ENCODE data around the gene SRD5A1. TPM values are rescaled to one million over a fixed set of nuclear protein-coding genes. Genes with fewer than 3 reads are reported as not detected.

The SRD5A1 gene
- polyA plus RNA-seq, 2 of the 4 experiments (the other 2 are of a cell fraction): 9.7 to 25.4 TPM

DNA sequence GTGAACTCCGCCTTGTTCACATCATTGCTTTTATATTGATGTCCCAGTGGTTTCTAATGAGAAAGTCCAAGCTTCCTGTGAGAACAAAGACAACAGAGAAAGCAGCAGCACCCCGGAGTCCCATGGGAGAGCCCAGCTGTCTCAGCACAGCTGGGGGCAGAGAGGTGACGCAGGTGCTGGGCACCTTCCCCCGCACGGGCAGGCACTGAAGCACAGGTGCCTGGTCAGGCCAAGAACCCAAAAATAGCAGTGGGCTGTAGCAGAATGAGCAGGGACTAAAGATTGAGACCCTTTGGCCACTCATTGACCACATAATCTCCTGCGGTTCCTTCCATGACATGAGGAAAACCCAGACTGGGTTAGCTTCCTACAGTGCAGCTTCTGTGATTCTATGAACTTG is 18.8 kb downstream of the SRD5A1 start:
- Histone ChIP-seq H3K4me2 (no peak overlapping the region), H3K4me1 (no peaks in the 10 kb centered on the region), H3K9me3 (peaks cover 12% of the 10 kb centered on the region; the same call in 2 of the 3 replicates), H3K4me3 (no peak overlapping the region), H3K27ac (no peak overlapping the region)
- ATAC-seq: no peak
- ChIA-PET CTCF (no interaction called here), POLR2A (no interaction called here)
- DNase-seq (ENCODE audit: low read depth in 1 of 2, low spot score in 1 of 2): no peak
- FAIRE-seq: no peak
- 82% methylated on average over 6 of the region's 6 CpGs for WGBS (ENCODE audit: missing lambda C conversion rate)
- TF ChIP-seq FOSL2 (IDR thresholded peaks at IDR 0.05): no peak
- TF ChIP-seq FOSL2 (CRISPR knock-in tag; IDR thresholded peaks at IDR 0.05): no peak

DNA sequence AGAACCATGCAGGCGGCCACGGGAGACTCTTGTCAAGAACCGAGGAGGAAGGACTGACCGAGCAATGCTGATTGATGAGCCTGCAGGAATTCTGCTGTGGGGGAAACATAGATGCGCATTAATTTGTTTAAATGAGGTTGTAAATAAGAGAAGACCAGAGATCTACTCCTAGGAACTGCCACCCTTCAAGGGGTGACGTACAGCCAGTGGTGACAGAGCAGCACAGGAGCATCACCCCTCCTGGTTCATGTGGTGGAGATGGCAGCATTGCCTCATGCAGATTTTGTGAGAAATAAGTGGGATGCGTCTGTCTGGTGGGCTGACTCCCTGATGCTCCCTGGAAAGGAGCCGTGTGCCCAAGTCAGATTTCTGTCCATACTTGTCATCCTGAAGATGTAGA is 22.2 kb downstream of the SRD5A1 start:
- FAIRE-seq (no peak), DNase-seq (ENCODE audit: low read depth in 1 of 2, low spot score in 1 of 2) (no peak), ATAC-seq (no peak)
- no peak for TF ChIP-seq HOXB13 (CRISPR knock-in tag; IDR thresholded peaks at IDR 0.05; ENCODE audit: low read depth)
- no peak for TF ChIP-seq EHF (CRISPR knock-in tag; IDR thresholded peaks at IDR 0.05)
- no peak for TF ChIP-seq CBX2 (IDR thresholded peaks at IDR 0.05; ENCODE audit: borderline replicate concordance, low read depth)
- no peak for TF ChIP-seq RNF2 (IDR thresholded peaks at IDR 0.05; ENCODE audit: borderline replicate concordance, low read depth)
- TF ChIP-seq KDM1A (IDR thresholded peaks at IDR 0.05; ENCODE audit: low read depth): no peak
- TF ChIP-seq, protein P1, sequence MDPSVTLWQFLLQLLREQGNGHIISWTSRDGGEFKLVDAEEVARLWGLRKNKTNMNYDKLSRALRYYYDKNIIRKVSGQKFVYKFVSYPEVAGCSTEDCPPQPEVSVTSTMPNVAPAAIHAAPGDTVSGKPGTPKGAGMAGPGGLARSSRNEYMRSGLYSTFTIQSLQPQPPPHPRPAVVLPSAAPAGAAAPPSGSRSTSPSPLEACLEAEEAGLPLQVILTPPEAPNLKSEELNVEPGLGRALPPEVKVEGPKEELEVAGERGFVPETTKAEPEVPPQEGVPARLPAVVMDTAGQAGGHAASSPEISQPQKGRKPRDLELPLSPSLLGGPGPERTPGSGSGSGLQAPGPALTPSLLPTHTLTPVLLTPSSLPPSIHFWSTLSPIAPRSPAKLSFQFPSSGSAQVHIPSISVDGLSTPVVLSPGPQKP (IDR thresholded peaks at IDR 0.05; ENCODE audit: low read depth, low read length): no peak
- TF ChIP-seq NR3C1 (IDR thresholded peaks at IDR 0.05): no peak
- TF ChIP-seq SREBF2 (IDR thresholded peaks at IDR 0.05): no peak
- no peak for TF ChIP-seq POLR2A (IDR thresholded peaks at IDR 0.05; ENCODE audit: low read length)
- Histone ChIP-seq H3K4me1 (no peaks in the 10 kb centered on the region), H3K4me2 (no peak overlapping the region), H3K9me3 (peaks cover 14% of the 10 kb centered on the region; the same call in 2 of the 3 replicates), H3K4me3 (no peak overlapping the region), H3K27ac (no peak overlapping the region)
- WGBS (ENCODE audit: missing lambda C conversion rate): 95% methylated on average over 8 of the region's 8 CpGs
- ChIA-PET CTCF (no interaction called here), POLR2A (no interaction called here)

DNA sequence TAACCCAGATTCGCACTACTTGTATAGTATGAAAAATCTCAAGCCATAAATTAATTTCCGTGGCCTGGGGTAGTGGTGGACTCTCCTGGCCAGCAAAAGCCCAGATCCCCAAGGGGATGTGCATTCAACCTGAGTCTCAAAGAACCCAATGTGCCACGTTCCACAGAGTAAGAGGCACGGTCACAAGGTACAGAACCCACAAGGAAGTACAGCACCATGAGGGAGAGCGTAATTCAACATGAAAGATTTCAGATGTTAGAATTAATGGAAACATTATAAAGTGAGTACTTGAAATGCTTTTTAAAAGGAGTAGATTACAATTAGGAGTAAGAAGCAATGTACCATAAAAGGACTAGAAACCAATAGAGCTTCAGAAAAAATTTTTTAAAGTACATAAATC is 23.4 kb downstream of the SRD5A1 start:
- peak in 1 of 2 experiments; percentile 30 for DNase-seq (ENCODE audit: low read depth in 1 of 2, low spot score in 1 of 2)
- Histone ChIP-seq H3K4me3 (no peak overlapping the region), H3K4me2 (no peak overlapping the region), H3K27ac (no peak overlapping the region), H3K4me1 (no peaks in the 10 kb centered on the region), H3K9me3 (peaks cover 14% of the 10 kb centered on the region; the same call in 2 of the 3 replicates)
- TF ChIP-seq POLR2AphosphoS2 (conservative IDR thresholded peaks at IDR 0.05; ENCODE audit: low read length): no peak
- TF ChIP-seq MYC (IDR thresholded peaks at IDR 0.05; ENCODE audit: borderline replicate concordance, low read length): no peak
- TF ChIP-seq, protein P2, sequence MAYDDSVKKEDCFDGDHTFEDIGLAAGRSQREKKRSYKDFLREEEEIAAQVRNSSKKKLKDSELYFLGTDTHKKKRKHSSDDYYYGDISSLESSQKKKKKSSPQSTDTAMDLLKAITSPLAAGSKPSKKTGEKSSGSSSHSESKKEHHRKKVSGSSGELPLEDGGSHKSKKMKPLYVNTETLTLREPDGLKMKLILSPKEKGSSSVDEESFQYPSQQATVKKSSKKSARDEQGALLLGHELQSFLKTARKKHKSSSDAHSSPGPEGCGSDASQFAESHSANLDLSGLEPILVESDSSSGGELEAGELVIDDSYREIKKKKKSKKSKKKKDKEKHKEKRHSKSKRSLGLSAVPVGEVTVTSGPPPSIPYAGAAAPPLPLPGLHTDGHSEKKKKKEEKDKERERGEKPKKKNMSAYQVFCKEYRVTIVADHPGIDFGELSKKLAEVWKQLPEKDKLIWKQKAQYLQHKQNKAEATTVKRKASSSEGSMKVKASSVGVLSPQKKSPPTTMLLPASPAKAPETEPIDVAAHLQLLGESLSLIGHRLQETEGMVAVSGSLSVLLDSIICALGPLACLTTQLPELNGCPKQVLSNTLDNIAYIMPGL (CRISPR knock-in tag; IDR thresholded peaks at IDR 0.05; ENCODE audit: borderline replicate concordance): no peak
- TF ChIP-seq JUN (IDR thresholded peaks at IDR 0.05): no peak
- TF ChIP-seq NFE2L2 (conservative IDR thresholded peaks at IDR 0.05; ENCODE audit: low read length): no peak
- TF ChIP-seq EHMT2 (IDR thresholded peaks at IDR 0.05; ENCODE audit: low read depth): no peak
- no peak for TF ChIP-seq CEBPB (IDR thresholded peaks at IDR 0.05)
- CTCF ChIA-PET: no interaction called here
- FAIRE-seq: no peak
- ATAC-seq: no peak
- WGBS (ENCODE audit: missing lambda C conversion rate): 94% methylated on average over 5 of the region's 5 CpGs
- POLR2A ChIA-PET: no interaction called here

DNA sequence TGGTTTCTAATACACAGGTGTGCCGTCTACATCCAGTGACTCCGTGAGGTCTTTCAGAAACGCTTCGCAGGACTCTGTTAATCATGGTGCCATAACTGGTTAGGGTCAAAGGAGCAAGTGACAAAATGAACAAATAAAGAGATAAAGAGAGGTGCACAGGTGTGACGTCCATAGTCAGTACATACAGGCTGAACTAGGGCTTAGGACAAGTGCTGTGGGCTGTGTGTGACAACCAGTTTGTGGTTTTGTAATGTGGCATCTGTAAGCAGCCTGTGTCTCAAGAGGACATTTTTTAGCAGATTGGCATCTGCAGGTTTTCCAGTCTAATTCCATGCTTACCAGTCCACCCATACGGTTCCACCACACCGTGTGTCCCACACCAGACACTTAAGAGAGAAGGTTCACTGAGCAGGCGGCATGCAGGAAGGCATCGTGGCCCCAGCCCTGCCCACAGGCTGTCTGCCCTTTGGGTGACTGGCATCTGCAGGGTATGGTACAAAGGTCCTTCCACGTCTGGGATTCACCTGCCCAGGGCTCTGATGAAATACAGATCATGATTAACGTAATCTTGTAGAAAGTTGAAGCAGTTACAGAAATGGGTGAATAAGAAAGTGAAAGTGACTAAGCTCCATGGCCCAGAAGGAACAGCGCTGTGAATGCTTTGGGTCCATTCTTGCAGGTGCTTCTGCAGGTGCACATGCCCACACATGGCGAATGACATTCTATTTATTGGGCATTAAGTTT is 26.9 kb downstream of the SRD5A1 start:
- Histone ChIP-seq H3K9me3 (peaks cover 14% of the 10 kb centered on the region; the same call in 2 of the 3 replicates), H3K4me2 (no peak overlapping the region), H3K4me1 (no peaks in the 10 kb centered on the region), H3K27ac (no peak overlapping the region), H3K4me3 (no peak overlapping the region)
- FAIRE-seq: no peak
- DNase-seq (ENCODE audit: low read depth in 1 of 2, low spot score in 1 of 2): no peak
- no peak for ATAC-seq
- WGBS (ENCODE audit: missing lambda C conversion rate): 90% methylated on average over 13 of the region's 13 CpGs
- no peak for TF ChIP-seq SMC3 (IDR thresholded peaks at IDR 0.05)
- no peak for TF ChIP-seq GATA3 (IDR thresholded peaks at IDR 0.05; ENCODE audit: borderline replicate concordance)
- TF ChIP-seq, protein P2 (CRISPR knock-in tag; IDR thresholded peaks at IDR 0.05; ENCODE audit: borderline replicate concordance): no peak
- POLR2A ChIA-PET: no interaction called here
- CTCF ChIA-PET: interaction anchor here (0.6 kb wide), 1 partner anchor 20 kb away, joined by 3 read pairs; no protein-coding TSS in a partner anchor

All from A549 (cell line).